OCI-M2 (cell line): ENCODE data around the gene KRTAP10-2.

Source experiments
- DNase-seq: peaks from one replicate; lab custom pipeline; 2025; ENCODE audit not compliant: unreplicated experiment; lab: John Stamatoyannopoulos, UW

KRTAP10-2 gene

GRCh38 chr21:44540741-44541288, 10.5 kb downstream of the KRTAP10-2 start:
- no peak for DNase-seq

- DNase-seq = no peak
Measured at GRCh38 chr21:44539991-44540666, 11.2 kb downstream of the KRTAP10-2 start, which contains the start of gene KRTAP10-1. TSS of gene KRTAP10-1 (minus strand) at chr21:44540195. CDS start at chr21:44540150, 45 bp downstream.

GRCh38 chr21:44539046-44539445, 12.3 kb downstream of the KRTAP10-2 start:
- DNase-seq = no peak

- DNase-seq = no peak
Measured at GRCh38 chr21:44537930-44538911, 13.1 kb downstream of the KRTAP10-2 start.

- no peak for DNase-seq
Measured at GRCh38 chr21:44535963-44536362, 15.3 kb downstream of the KRTAP10-2 start.

- no peak for DNase-seq
Measured at GRCh38 chr21:44534688-44535087, 16.6 kb downstream of the KRTAP10-2 start.

- DNase-seq = no peak
Measured at GRCh38 chr21:44533891-44534627, 17.2 kb downstream of the KRTAP10-2 start.

- DNase-seq = no peak
Measured at GRCh38 chr21:44533121-44533890, 18.0 kb downstream of the KRTAP10-2 start.

- DNase-seq = no peak
Measured at GRCh38 chr21:44532712-44533111, 18.6 kb downstream of the KRTAP10-2 start.

- no peak for DNase-seq
Measured at GRCh38 chr21:44531606-44532564, 19.4 kb downstream of the KRTAP10-2 start.

GRCh38 chr21:44530903-44531605, 20.3 kb downstream of the KRTAP10-2 start:
- DNase-seq = no peak

- DNase-seq = no peak
Measured at GRCh38 chr21:44530221-44530902, 20.9 kb downstream of the KRTAP10-2 start.

GRCh38 chr21:44529503-44530125, 21.7 kb downstream of the KRTAP10-2 start:
- DNase-seq = no peak

- no peak for DNase-seq
Measured at GRCh38 chr21:44529011-44529421, 22.3 kb downstream of the KRTAP10-2 start.

- DNase-seq = no peak
Measured at GRCh38 chr21:44528634-44528995, 22.7 kb downstream of the KRTAP10-2 start.

- DNase-seq = no peak
Measured at GRCh38 chr21:44527983-44528633, 23.2 kb downstream of the KRTAP10-2 start.
